Stimulated activated CD8-positive, alpha-beta memory T cell treated with anti-CD3 and anti-CD28 coated beads, Interleukin-12 subunit alpha, Interleukin-12 subunit beta, amount 100 ng/mL, for 24 hours (primary cell): ENCODE data around the gene UBXN6.

Experiments used
- DNase-seq: peaks from one replicate; pipeline ENCODE4 v3.0.0-alpha.2; 2020; ENCODE audit errors: extremely low read depth

UBXN6 gene

GRCh38 chr19:4439243-4439642, 18.4 kb downstream of the UBXN6 start:
- no peak for DNase-seq

DNA sequence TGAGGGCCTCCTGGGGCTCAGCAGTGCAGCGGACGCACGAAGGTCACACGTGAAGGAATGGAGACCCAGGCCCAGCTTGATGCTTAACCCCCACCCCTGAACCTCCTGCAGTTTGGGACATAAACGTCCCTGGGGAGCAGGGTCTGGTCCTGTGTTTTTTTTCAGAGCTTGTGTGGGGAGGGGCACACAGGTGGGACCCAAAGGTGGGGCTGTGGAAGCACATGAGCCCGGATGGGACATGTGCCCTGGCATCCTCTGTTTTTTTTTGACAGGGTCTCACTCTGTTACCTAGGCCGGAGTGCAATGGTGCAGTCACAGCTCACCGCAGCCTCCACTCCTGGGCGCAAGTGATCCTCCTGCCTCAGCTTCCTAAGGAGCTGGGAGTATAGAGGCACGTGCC, 20.5 kb downstream of the UBXN6 start:
- no peak for DNase-seq

- no peak for DNase-seq
Observed at GRCh38 chr19:4436231-4436630, 21.4 kb downstream of the UBXN6 start.

GRCh38 chr19:4434391-4434790, 23.2 kb downstream of the UBXN6 start:
- no peak for DNase-seq

DNA sequence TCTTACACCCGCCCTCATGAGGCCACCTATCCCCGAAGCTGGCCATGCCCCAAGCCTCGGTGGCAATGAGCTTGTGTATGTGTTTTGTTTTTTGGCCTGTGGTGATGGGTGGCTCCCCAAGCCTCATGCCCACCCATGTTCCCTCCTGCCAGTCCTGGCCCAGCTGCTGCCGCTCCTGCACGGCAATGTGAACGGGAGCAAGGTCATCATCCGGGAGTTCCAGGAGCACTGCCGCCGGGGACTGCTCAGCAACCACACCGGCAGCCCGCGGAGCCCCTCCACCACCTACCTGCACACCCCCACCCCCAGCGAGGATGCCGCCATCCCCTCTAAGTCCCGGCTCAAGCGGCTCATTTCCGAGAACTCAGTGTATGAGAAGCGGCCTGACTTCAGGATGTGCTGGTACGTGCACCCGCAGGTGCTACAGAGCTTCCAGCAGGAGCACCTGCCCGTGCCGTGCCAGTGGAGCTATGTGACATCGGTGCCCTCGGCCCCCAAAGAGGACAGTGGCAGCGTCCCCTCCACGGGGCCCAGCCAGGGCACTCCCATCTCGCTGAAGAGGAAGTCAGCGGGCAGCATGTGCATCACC, 24.6 kb downstream of the UBXN6 start:
- DNase-seq, result no peak

- DNase-seq, result no peak
Observed at GRCh38 chr19:4431808-4432674, 25.6 kb downstream of the UBXN6 start.

GRCh38 chr19:4431296-4431695, 26.3 kb downstream of the UBXN6 start:
- no peak for DNase-seq

DNA sequence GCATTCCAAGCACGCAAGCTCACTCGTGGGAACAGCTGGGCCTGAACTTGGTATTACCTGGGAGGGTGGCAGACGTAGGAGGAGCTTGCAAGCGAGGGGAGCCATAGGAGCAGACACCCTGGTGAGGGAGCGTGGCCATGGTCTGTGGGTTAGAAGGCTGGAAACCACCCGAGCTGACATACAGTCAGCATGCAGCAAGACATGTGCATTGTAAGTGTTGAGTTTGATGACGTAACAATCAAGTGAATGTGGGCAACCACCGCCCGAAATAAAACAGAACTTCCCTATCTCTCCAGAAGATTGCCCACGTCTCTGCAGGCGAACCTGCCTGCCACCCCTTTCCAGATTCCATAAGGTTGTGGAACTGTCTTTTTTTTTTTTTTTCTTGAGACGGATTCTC, 26.8 kb downstream of the UBXN6 start:
- DNase-seq, result no peak

DNA sequence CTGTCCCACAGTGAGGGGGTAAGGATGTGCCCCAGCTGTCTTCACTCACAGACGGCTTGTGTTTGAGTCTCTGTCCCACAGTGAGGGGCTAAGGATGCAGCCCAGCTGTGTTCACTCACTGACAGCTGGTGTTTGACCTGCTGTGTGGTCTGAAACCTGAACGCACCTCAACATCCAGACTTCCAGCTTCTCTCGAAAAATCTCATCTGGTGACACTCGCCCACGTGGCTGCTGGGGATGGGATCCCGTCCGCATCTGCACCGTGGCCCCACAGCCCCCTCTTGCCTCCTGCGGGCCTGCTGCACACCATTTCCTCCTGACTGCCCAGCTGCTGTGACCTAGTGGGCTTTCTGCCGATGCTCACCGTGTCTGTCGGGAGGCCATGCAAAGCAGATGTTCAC, 27.8 kb downstream of the UBXN6 start:
- no peak for DNase-seq

GRCh38 chr19:4429256-4429655, 28.3 kb downstream of the UBXN6 start:
- DNase-seq, result no peak

GRCh38 chr19:4428326-4428975, 29.1 kb downstream of the UBXN6 start:
- DNase-seq, result no peak

GRCh38 chr19:4425537-4425936, 32.1 kb downstream of the UBXN6 start:
- DNase-seq, result no peak

- no peak for DNase-seq
Observed at GRCh38 chr19:4423416-4424126, 34.0 kb downstream of the UBXN6 start.

DNA sequence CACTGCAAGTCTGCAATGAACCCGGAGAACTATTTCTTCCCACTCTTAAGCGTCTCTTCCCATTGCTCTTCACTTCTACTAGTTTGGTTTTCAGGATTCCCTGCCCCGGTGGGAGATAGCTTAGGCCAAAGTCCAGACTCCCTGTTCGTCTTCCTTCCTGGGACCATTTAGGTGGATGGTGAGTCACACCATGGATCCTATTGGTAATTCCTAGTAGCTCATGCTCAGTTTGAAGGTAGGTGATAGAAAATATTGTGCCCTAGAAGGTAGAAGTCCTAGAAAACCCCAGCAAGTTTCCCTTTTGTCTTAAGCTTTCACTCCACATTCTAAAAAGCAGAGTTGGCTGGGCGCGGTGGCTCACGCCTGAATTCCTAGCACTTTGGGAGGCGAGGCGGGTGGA, 41.3 kb downstream of the UBXN6 start:
- DNase-seq, result no peak

GRCh38 chr19:4415352-4415751, 42.2 kb downstream of the UBXN6 start:
- no peak for DNase-seq

GRCh38 chr19:4414800-4415321, 42.7 kb downstream of the UBXN6 start:
- DNase-seq, result no peak

DNA sequence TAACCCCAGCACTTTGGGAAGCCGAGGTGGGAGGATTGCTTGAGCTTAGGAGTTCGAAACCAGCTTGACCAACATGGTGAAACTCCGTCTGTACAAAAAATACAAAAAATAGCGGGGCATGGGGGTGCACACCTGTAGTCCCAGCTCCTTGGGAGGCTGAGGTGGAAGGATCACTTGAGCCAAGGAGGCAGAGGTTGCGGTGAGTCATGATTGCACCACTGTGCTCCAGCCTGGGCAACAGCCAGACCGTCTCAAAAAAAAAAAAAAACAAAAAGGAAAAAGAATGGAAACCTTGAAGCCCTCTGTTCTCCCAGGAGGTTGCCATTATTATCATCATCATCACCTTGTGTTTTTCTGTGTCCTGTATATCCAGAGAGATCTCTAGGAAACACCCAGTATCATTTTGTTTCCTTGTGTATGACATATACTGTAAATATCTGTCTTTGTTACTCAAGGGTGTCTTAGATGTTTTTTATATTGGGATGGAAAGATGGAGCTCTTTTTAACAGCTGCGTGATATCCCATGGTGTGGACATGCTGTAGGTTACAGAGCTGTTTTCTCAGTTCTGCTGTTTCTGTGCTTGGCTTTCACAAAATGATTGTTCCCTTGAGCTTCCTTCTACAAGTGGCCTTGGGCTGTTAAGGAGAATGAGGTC, 43.3 kb downstream of the UBXN6 start:
- DNase-seq, result no peak

- DNase-seq, result no peak
Observed at GRCh38 chr19:4413588-4413987, 44.0 kb downstream of the UBXN6 start.

- no peak for DNase-seq
Observed at GRCh38 chr19:4409123-4409933, 48.3 kb downstream of the UBXN6 start.

DNA sequence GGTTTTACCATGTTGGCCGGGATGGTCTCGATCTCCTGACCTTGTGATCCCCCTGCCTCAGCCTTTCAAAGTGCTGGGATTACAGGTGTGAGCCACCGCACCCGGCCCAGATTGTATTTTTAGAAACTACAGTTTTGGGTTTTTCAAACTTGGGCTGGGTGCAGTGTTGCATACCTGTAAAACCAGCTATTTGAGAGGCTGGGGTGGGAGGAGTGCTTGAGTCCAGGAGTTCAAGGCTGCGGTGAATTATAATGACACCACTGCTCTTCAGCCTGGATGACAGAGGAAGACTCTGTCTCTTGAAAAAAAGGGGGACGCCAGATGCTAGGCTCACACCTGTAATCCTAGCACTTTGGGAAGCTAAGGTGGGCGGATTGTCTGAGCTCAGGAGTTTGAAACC, 51.0 kb downstream of the UBXN6 start:
- DNase-seq, result no peak

GRCh38 chr19:4405977-4406376, 51.6 kb downstream of the UBXN6 start:
- no peak for DNase-seq
